HG03575 (cell line): ENCODE measurements around the gene TET2.

ENCODE experiments used
- ATAC-seq: cut with Tn5 transposase; IDR thresholded peaks from one replicate; pipeline ENCODE4 v1.9.1; 2021; ENCODE audit not compliant: unreplicated experiment, insufficient number of reproducible peaks, low FRiP score; ENCODE audit errors: extremely low read depth

TET2 gene

DNA sequence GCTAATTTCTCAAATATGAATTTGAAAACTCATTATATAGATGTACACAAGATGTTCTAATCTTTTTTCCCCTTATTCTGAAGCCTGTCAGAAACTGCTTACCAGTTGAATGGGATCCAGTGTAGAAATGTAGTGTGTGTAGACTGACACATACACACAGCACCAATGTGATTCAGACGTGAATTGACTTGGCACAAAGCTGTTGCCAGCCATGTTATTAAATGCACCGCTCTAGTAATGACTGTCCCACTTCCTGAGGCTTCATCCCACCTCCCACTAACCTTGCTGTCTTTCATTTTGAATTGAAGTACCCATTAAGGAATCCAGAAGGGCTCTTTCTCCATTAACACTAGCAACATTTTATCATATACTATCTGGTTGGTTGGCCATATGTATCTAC is 180.5 kb downstream of the TET2 start:
- ATAC-seq = no peak

GRCh38 chr4:105327956-105328355 is 181.3 kb downstream of the TET2 start:
- ATAC-seq = no peak

- ATAC-seq = no peak
Observed at GRCh38 chr4:105329081-105329480, 182.4 kb downstream of the TET2 start.
